HG03066 (cell line): Measurements from ENCODE around the gene TTYH3.

Experiments
- ATAC-seq: cut with Tn5 transposase; IDR thresholded peaks from one replicate; pipeline ENCODE4 v1.9.1; 2021; ENCODE audit warnings: low read depth; ENCODE audit not compliant: unreplicated experiment

The TTYH3 gene

GRCh38 chr7:2701424-2701823, 69.6 kb downstream of the TTYH3 start:
- ATAC-seq = no peak

- no peak for ATAC-seq
Measured at GRCh38 chr7:2701832-2702593, 70.2 kb downstream of the TTYH3 start.

GRCh38 chr7:2702594-2702957, 70.8 kb downstream of the TTYH3 start:
- ATAC-seq = no peak

- ATAC-seq = no peak
Measured at GRCh38 chr7:2705371-2706096, 73.7 kb downstream of the TTYH3 start.

- no peak for ATAC-seq
Measured at GRCh38 chr7:2706685-2707126, 74.9 kb downstream of the TTYH3 start.

GRCh38 chr7:2707481-2707880, 75.7 kb downstream of the TTYH3 start:
- ATAC-seq = no peak

- no peak for ATAC-seq
Measured at GRCh38 chr7:2708041-2708440, 76.3 kb downstream of the TTYH3 start.

GRCh38 chr7:2708547-2709310, 76.9 kb downstream of the TTYH3 start:
- no peak for ATAC-seq

- ATAC-seq = peak; percentile 84
Measured at GRCh38 chr7:2709553-2710285, 77.9 kb downstream of the TTYH3 start.

GRCh38 chr7:2710286-2710655, 78.5 kb downstream of the TTYH3 start:
- ATAC-seq = peak; percentile 30

- no peak for ATAC-seq
Measured at GRCh38 chr7:2710901-2711551, 79.2 kb downstream of the TTYH3 start.

GRCh38 chr7:2711895-2712675, 80.3 kb downstream of the TTYH3 start:
- no peak for ATAC-seq

GRCh38 chr7:2713370-2713769, 81.6 kb downstream of the TTYH3 start:
- no peak for ATAC-seq

GRCh38 chr7:2713978-2714377, 82.2 kb downstream of the TTYH3 start:
- ATAC-seq = no peak
